Raji (cell line): Measurements from ENCODE around the gene ATAD3C.

Source experiments
- POLR2A ChIP-seq: IDR thresholded peaks from 2 replicates; pipeline ENCODE4 v1.6.1; 2011; ENCODE audit warnings: low read depth, low read length, control low read depth; ENCODE audit not compliant: insufficient read depth

ATAD3C gene, protein sequence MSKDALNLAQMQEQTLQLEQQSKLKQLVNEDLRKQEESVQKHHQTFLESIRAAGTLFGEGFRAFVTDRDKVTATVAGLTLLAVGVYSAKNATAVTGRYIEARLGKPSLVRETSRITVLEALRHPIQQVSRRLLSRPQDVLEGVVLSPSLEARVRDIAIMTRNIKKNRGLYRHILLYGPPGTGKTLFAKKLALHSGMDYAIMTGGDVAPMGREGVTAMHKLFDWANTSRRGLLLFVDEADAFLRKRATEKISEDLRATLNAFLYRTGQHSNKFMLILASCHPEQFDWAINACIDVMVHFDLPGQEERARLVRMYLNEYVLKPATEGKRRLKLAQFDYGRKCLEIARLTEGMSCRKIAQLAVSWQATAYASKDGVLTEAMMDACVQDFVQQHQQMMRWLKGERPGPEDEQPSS

GRCh38 chr1:1449099-1449739, at the start of gene ATAD3C:
Gene ATAD3C, plus strand, starts transcription at chr1:1449689. Its CDS starts 995 bp downstream, at chr1:1450684.
- TF ChIP-seq POLR2A, result no peak

- peak; percentile 63 for TF ChIP-seq POLR2A
Observed at GRCh38 chr1:1399872-1400575, 49.5 kb upstream of the ATAD3C start.

DNA sequence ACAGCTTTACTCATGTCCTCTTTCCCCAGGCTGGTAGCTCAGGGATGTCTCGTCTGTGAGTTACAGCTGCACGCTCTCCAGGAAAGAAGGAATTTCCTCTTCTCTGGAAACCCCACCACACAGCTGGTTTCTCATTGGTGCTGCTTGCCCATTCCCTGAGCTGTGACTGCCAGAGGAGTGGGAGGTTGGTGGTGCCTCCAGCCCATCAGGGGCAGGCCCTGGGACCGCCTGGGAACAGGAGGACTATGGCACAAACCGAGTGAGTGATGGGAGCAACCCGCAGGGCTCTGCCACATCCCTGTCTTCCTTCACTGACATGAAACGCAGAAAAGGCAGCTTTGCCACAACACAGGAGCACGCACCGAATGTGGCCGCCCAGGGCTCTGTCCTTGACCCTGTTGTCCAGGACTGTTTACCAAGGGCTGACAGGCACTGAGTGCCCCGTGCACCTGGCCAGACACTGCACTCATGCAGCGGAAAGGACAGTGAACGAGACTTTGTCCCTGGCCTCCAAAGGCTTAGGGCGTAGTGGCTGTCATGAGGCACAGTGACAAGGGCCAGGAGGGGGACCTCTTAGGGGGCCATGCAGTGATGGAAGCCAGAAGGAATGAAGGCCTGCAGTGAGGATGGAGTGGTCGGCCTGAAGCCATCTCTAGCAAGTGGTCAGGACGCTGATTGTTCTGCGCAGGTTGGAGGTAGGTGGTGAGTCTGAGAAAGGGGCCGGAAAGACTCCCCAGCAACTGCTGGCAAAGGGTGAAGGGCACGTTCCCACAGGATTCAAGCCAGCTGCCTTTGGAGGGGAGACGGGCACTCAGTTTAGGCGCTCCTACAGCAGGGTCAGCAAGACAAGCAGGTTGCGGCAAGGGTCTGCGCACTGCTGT, 48.7 kb upstream of the ATAD3C start:
- TF ChIP-seq POLR2A, result peak; percentile 35

- TF ChIP-seq POLR2A, result peak; percentile 36; the same call in 1 of the 2 replicates
Observed at GRCh38 chr1:1401457-1402010, 48.0 kb upstream of the ATAD3C start.

GRCh38 chr1:1402072-1402900, 47.2 kb upstream of the ATAD3C start:
- TF ChIP-seq POLR2A, result peak; percentile 31

- TF ChIP-seq POLR2A, result 0 out of 2 replicates have a peak, but pooled peaks have one; percentile 4
Observed at GRCh38 chr1:1403653-1404052, 45.8 kb upstream of the ATAD3C start.

- no peak for TF ChIP-seq POLR2A
Observed at GRCh38 chr1:1406101-1406820, 43.2 kb upstream of the ATAD3C start.

- TF ChIP-seq POLR2A, result peak; percentile 99
Observed at GRCh38 chr1:1406821-1407635, 42.5 kb upstream of the ATAD3C start, which contains the start of gene MRPL20. Gene MRPL20, minus strand, starts transcription at chr1:1407293. Its CDS starts 76 bp downstream, at chr1:1407217.

DNA sequence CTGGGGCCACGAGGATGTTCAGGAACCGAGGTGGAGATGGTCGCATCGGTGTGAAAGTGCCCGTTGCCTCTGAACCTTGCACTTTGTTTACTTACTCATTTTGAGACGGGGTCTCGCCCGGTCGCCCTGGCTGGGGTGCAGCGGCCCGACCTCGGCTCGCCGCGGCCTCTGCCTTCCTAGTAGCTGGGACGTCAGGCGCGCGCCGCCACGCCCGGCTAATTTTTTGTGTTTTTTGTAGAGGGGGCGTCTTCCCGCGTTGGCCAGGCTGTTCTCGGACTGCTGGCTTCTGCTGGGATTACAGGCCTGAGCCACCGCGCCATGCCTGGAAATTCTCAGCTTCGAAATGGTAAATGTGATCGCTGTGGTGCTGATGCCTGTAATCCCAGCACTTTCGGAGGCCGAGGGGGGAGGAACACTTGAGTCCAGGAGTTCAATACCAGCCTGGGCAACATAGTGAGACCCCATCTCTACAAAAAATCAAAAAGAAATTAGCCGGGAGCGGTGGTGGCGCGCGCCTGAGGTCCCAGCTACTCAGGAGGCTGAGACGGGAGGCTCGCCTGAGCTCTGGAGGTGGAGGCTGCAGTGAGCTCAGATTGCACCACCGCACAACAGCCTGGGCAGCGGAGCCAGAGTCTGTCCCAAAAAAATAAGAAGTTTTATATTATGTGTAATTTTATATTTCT, 41.7 kb upstream of the ATAD3C start:
- no peak for TF ChIP-seq POLR2A

DNA sequence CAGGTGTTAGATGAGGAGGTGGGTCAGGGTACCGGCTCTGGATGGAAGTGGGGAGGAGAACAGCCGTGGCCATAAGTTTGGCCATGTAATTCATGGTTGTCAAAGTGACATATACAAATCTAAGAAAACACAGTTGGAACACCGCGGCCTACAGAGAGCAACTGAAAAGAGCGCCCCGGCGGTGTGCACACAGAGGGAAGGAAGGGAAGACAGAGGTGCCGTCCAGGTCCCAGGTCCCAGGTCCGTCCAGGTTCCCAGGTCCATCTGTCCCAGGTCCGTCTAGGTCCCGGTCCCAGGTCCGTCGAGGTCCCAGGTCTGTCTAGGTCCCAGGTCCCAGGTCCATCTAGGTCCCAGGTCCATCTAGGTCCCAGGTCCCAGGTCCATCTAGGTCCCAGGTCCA, 37.9 kb upstream of the ATAD3C start:
- TF ChIP-seq POLR2A, result no peak

- TF ChIP-seq POLR2A, result no peak
Observed at GRCh38 chr1:1415751-1416150, 33.7 kb upstream of the ATAD3C start.
